ENCODE measurements around the gene TGFB2.

TGFB2 gene

GRCh38 chr1:218368686-218369085 is 23.6 kb downstream of the TGFB2 start:
- TF ChIP-seq, protein P1, sequence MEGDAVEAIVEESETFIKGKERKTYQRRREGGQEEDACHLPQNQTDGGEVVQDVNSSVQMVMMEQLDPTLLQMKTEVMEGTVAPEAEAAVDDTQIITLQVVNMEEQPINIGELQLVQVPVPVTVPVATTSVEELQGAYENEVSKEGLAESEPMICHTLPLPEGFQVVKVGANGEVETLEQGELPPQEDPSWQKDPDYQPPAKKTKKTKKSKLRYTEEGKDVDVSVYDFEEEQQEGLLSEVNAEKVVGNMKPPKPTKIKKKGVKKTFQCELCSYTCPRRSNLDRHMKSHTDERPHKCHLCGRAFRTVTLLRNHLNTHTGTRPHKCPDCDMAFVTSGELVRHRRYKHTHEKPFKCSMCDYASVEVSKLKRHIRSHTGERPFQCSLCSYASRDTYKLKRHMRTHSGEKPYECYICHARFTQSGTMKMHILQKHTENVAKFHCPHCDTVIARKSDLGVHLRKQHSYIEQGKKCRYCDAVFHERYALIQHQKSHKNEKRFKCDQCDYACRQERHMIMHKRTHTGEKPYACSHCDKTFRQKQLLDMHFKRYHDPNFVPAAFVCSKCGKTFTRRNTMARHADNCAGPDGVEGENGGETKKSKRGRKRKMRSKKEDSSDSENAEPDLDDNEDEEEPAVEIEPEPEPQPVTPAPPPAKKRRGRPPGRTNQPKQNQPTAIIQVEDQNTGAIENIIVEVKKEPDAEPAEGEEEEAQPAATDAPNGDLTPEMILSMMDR (conservative IDR thresholded peaks at IDR 0.05), result no peak
- TF ChIP-seq ZFX (IDR thresholded peaks at IDR 0.05), result no peak
- no peak overlapping the region for H3K27ac ChIP-seq

DNA sequence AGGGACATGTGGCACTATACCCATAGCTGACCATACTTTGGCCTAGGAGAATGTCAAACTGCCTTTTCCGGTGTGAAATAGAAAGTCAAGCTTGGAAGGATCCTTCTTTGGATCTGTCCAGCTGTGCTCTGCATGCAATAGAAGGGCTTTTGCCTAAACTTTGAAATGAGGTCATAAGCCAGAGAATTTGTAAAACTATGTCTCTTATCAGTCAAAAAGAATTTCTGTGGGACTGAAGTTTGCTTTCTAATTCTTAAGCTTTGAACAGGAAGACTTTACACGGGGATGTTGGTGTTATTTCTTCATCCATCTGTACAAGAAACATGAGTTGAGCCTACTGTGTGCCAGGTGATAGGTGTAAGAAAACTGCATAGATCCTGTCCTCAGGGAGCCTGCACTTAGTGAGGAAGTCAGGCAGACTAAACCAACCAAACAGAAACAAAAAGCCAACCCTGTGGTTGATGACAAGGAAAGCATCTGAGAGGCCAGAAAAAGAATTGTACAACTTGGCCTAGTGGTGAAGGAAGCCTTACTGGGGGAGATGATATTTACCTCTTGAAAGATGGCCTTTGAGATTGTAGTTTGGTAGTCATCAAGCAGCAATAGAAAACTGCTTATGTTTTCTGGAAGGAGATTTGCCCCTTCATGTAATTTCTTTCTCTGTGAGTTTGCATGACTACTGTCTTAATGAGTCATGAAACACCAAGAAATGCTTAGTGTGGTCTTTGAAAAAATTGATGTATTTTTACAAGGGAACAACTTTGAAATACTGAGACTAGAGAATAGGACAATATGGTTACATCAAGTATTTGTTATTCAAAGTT is 24.8 kb downstream of the TGFB2 start:
- TF ChIP-seq ZFX (IDR thresholded peaks at IDR 0.05), result no peak
- TF ChIP-seq, protein P1 (conservative IDR thresholded peaks at IDR 0.05), result no peak
- H3K27ac ChIP-seq, result no peak overlapping the region

DNA sequence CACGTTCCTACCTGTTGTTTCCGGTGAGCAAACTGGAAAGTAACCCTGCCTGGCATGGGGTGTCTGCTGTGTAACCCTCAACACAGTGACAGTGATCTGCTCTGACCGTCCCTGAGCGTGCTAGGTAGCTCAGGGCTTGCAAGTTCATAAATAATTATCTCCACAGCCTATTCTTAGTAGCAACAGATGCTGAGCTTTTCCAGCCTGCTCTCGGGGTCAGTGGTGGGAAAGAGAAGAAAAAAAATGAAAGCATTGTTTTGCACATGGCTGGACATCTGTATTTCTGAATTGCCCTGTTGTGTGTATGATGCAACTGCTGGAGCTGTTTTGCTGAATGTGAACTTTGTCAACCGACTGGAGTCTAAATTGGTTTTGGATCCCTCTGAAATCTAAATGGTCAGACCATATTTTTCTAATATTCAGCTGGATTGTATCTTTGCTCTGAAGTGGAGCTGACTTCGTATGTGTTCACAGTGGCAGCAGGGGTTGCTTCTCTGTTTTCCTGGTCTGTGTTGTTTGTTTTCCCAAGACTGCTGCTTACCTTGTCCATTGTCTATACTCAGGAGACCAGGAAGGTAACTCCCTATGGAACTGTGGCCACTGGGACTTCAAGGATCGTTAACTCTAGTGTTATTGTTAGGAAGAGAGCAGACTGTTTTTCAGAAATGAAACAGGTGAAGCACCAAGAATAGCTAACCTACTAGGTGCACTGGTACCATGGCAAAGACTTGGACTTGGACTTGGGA is 27.0 kb downstream of the TGFB2 start:
- no peak for TF ChIP-seq ZFX (IDR thresholded peaks at IDR 0.05)
- TF ChIP-seq, protein P1 (conservative IDR thresholded peaks at IDR 0.05), result no peak
- no peak overlapping the region for H3K27ac ChIP-seq

DNA sequence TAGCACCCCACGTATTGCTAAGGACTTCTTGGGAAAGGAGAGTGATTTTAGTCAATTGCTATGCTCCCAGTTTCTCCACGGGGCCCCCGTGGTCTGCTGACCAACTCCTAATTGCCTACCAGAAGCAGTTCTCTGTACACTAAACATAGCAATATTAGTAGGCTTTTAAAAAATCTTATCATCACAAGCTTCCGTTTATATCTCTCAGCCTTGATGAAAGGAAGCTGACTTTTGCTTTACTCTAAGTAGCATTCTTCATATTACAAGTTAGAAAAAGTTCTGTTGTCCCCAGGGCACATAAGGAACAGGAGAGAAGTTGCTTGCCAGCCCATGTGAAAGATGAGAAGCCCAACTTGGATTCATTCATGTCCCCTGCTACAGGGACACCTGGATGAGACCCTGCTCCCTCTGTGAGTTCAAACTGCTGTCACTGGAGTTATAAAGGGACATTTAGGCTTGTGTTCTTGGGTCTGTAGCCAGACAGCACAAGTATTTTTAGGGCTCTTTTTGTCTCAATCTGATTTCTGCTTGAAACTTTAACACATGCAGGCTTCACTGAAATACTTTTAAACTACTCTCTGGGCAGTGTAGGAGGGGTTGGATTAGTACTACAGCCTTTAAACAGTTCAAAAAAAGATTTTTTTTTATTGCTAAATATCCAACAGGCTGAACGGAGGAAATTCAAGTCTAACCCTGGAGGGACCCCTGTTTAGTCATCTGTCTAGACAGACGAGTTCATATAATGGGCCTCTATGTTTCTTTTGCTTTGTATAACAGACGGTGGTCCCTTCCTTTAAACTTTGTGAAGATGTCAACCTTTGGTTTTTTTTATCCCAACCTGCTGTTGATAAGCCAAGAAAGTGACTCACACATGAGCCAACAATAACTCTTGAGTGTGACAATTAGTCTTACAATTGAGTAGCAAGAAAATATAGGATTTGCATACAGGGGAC is 29.5 kb downstream of the TGFB2 start:
- TF ChIP-seq, protein P1 (conservative IDR thresholded peaks at IDR 0.05), result no peak
- TF ChIP-seq ZFX (IDR thresholded peaks at IDR 0.05), result no peak
- no peak overlapping the region for H3K27ac ChIP-seq

- no peak for TF ChIP-seq ZFX (IDR thresholded peaks at IDR 0.05)
- no peak overlapping the region for H3K27ac ChIP-seq
These were observed 31.6 kb downstream of the TGFB2 start for GRCh38 chr1:218376722-218377121.

GRCh38 chr1:218377143-218377660 is 32.1 kb downstream of the TGFB2 start:
- TF ChIP-seq ZFX (IDR thresholded peaks at IDR 0.05), result no peak
- TF ChIP-seq, protein P1 (conservative IDR thresholded peaks at IDR 0.05), result no peak
- H3K27ac ChIP-seq, result no peak overlapping the region
